HG02763 (cell line): ENCODE data around the gene ATG2B.

ENCODE experiments used
- ATAC-seq: cut with Tn5 transposase; IDR thresholded peaks from one replicate; pipeline ENCODE4 v1.9.1; 2021; ENCODE audit warnings: mild to moderate bottlenecking, moderate library complexity; ENCODE audit not compliant: unreplicated experiment

ATG2B gene

DNA sequence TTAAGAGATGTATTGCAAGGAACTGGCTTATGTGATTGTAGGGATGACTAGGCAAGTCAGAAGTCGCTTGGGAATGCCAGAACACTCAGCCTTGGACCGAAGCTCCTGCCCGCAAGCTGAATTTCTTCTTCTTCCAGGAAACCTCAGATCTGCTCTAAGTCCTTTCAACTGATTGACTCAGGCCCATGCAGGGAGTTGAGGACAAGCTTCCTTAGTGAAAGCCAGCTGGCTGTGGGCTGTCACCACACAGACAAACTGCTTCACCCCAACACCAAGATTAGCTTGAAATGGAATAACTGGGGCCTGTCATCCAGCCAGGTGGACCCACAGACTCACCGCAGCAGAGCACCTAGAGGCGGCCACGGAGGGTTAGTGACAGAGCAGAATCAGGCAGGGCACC lies 133.8 kb downstream of the ATG2B start:
- ATAC-seq: no peak
